ENCODE results near the gene CD72.

CD72 gene, protein sequence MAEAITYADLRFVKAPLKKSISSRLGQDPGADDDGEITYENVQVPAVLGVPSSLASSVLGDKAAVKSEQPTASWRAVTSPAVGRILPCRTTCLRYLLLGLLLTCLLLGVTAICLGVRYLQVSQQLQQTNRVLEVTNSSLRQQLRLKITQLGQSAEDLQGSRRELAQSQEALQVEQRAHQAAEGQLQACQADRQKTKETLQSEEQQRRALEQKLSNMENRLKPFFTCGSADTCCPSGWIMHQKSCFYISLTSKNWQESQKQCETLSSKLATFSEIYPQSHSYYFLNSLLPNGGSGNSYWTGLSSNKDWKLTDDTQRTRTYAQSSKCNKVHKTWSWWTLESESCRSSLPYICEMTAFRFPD

GRCh38 chr9:35618325-35618727, at the start of gene CD72:
CD72 (minus strand) TSS chr9:35618413; CDS start chr9:35618303, 110 bp downstream.
- DNase-seq = no peak

DNA sequence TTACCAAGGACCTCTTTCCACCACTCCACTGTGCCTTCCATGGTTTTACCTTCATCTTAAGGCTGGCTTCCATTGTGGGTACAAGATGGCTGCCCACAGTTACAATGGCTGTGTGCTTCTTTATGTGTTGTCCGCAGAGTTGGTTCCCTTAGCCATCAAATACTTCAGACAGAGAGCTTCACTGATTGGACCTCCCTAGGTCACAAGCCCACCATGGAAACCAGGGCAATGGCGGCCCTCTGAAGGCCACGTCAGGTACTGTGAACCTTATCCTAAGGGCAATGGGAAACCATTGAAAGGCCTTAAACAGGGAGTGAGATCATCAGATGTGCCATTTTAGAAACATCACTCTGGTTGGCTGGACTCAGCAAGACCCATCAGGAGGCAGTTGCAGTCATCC, 49.7 kb upstream of the CD72 start:
- DNase-seq = no peak

DNA sequence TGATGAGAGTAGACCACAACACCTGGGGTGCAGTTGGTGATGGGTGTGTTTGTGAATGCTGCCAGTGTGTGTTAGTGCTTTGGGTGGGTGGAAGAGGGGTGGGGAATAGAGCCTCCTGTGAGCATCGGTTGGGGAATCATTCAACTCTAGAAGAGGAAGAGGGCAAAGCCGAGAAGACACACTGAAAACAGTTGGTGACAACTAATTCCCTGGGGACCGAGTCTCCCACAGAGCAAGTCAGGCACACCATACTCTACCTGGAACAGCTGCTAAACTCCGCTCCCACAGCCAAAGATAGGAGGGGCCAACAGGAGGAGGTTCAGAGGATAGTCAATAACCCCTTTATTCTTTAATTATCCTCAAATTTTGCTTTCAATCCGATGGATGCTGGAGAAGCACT, 48.3 kb upstream of the CD72 start:
- DNase-seq = no peak

GRCh38 chr9:35666045-35666444, 47.8 kb upstream of the CD72 start:
- no peak for DNase-seq

- no peak for DNase-seq
Measured at GRCh38 chr9:35665471-35665818, 47.2 kb upstream of the CD72 start.

GRCh38 chr9:35664531-35665470, 46.6 kb upstream of the CD72 start, which contains the start of gene ARHGEF39:
ARHGEF39 (minus strand) TSS chr9:35665195; CDS start chr9:35665169, 26 bp downstream.
- DNase-seq = peak; percentile 5

DNA sequence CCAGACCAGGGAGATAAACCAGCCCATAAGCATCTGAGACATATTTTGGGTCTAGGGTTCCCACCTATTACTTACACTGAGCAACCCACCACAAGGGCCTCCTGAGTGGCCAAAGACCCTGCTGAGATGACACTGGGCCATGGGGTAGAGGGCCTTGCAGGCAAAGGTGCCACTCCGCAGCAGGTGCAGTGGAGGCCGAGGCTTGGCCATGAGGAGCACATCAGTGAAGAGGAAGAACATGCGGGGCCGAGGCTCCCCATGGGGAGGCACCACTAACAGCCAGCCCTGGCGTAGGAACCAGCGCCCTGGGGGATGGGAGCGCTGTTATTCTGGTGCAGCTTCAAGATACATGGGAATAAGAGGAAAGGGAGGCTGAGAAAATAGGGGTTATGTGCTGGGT, 44.2 kb upstream of the CD72 start:
- DNase-seq = no peak

GRCh38 chr9:35661756-35662350, 43.6 kb upstream of the CD72 start:
- DNase-seq = no peak

DNA sequence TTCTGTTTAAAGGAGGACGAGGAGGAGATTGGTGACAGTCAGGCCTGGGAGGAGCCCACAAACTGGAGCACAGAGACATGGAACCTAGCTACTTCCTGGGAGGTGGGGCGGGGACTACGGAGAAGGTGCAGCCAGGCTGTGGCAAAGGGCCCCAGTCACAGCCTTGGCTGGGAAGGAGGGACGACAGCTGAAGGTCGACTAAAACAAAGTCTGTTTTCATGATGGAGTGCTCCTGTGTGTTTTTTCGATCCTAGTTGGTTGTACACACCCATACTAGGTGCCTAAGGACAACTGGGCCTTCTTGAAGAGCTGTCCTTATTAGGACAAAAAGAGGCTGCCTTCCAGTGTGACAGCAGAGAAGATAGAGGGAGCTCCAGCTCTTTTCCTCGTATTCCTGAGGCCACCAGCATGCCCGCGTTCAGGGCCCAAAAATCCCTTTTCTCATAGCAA, 42.8 kb upstream of the CD72 start:
- DNase-seq = no peak

GRCh38 chr9:35659340-35659739, 41.1 kb upstream of the CD72 start:
- no peak for DNase-seq

- no peak for DNase-seq
Measured at GRCh38 chr9:35658968-35659220, 40.7 kb upstream of the CD72 start.

DNA sequence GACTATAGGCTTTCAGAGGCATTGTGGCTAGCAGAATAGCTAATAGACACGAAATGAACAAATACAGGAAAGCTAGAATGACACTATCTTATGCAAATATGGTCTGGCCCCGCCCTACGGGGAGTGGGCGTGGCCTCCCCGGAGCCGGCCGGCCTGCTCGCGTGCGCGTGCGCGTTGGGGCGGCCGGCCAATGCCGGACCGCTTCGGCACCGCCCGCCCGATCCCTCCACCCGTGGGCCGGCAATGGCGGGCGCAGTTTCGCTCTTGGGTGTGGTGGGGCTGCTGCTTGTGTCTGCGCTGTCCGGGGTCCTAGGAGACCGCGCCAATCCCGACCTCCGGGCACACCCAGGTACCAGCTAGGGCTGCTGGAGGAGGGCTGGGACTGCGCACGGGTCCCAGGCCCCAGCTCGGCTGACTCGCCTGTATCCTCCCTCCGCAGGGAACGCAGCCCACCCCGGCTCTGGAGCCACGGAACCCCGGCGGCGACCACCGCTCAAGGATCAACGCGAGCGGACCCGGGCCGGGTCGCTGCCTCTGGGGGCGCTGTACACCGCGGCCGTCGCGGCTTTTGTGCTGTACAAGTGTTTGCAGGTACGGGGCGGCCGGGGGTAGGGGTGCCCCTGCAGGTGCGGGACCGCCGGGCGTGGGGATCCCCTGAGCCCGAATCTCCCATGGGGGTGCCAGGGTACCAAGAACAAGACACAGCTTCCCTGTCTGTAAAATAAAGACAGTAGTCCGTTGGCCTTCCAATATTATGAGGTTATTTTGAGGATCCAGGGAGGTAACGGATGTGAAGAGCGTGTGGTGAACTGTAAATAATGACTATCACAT, 40.1 kb upstream of the CD72 start, which contains the start of gene CCDC107:
Gene CCDC107 (plus strand): TSS at position 156 of the 831 bp plus-strand sequence. CDS start 88 bp downstream, at position 244.
- DNase-seq = peak; percentile 51

DNA sequence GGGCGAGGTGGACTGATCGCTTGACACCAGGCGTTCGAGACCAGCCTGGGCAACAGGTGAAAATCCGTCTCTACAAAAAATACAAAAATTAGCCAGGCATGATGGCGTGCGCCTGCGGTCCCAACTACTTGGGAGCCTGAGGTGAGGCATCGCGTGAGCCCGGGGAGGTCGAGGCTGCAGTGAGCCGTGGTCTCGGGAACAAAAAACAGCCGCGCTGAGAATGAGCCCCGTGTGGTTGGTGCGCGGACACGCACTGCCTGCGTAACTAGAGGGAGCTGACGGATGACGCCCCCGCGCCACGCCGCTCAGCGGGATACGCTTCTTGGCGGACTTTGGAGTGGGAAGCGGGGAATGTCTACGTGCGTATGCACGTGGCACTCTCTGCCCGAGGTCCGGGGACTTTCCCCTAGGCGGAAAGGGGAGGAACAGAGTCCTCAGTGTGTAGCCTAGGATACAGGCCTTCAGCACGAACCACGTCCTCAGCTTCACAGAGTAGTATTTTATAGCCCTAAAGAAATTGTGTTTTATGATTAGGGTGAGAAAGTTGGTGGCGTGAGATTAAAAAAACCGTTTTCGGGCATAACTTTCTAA, 39.4 kb upstream of the CD72 start, which contains the start of gene RMRP:
Gene RMRP (minus strand): TSS at position 474 of the 591 bp plus-strand sequence.
- DNase-seq = peak; percentile 89

DNA sequence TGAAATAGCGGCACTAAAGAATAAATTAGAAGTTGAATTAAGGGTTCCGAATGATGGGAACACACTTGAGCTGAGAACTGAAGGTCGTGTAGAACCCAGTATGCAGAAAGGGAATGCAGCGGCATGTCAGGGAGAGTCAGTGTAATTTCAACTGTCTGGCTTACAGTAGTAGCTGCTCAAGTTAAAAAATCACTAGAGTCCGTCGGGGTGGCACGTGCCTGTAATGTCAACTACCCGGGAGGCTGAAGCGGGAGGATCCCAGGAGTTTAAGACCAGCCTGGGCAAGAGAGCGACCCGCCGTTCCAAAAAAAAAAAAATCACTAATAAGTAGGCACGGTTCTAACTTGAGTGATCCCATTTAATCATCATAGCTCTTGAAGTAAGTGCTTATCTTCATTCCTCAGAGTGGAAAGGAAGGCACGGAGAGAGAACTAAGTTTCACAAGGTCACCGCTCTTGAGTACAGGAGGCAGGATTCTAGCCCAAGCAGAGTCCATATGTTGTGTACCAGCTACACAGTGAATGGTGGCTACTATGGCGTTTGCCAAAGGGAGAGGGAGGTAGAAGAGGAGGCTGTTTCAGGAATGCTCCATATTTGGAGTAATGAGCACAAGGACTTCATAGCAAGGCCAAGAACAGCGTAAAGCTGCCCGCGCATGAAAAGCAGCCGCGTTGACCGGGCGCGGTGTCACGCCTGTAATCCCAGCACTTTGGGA, 38.8 kb upstream of the CD72 start:
- peak; percentile 11 for DNase-seq

DNA sequence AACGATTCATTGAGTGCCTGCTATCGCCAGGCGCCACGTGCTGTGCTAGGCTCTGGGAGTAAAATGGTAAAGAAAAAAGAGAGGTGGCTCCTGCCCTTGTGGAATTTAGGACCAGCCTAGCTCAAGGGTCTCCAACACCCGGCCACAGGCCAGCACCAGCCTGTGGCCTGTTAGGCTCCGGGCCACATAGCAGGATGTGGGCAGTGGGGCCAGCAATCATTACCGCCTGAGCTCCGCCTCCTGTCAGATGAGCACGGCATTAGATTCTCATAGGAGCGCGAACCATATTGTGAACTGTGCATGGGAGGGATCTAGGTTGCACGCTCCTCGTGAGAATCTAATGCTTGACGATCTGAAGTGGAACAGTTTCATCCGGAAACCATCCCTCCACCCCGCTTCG, 38.1 kb upstream of the CD72 start:
- no peak for DNase-seq

- no peak for DNase-seq
Measured at GRCh38 chr9:35653611-35654010, 35.4 kb upstream of the CD72 start.

GRCh38 chr9:35652829-35653209, 34.6 kb upstream of the CD72 start:
- no peak for DNase-seq

- DNase-seq = no peak
Measured at GRCh38 chr9:35651956-35652828, 34.0 kb upstream of the CD72 start.

DNA sequence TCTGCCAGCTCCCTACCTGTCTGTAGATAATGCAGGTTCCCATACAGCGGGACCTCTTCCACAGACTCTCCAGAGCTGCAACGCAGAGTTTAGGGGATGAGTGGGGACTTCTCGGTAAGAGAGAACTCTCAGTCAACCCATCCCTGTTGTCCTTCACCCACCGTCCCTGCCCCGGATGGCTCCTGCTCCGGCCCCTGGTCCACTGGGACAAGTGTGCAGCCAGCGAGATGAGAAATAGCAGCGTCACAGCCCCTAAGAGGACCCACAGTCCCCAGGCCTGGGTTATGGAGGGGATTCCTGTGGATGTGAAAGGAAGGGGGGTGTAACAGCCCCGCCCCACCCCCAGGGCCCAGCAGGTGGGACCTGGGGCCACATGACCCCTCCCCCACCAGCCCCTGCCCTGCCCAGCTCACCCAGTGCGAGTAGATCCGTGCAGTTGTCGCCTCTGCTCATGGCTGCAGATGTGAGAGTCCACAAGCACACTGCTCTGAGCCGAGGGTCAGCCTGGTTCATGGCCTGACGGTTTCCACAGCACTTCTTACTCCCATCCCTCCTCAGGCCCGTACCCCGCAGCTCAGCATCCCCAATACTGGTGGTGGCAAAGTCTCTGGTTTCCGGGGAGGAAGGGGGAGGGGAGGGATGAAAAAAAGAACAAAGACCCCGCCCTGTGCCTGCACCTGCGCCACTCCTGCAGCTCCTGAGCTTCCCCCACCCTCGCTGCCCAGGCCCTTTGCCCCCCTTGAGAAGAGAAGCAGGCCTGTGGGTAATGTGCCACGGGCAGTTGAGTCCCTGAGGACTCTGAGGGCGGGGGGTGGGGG, 32.3 kb upstream of the CD72 start, which contains the start of gene SIT1:
Gene SIT1 (minus strand): TSS at position 591 of the 818 bp plus-strand sequence. CDS start 78 bp downstream, at position 513.
- no peak for DNase-seq
